ENCODE data around the gene NPAS3. TPM values are rescaled to one million over a fixed set of nuclear protein-coding genes. Genes with fewer than 3 reads are reported as not detected.

NPAS3 gene
- total and polyA plus RNA-seq, 2 donors (not counting 3 experiments of a cell fraction or from before 2014, with no cell fraction given) = 0.10 to 0.13 TPM

DNA sequence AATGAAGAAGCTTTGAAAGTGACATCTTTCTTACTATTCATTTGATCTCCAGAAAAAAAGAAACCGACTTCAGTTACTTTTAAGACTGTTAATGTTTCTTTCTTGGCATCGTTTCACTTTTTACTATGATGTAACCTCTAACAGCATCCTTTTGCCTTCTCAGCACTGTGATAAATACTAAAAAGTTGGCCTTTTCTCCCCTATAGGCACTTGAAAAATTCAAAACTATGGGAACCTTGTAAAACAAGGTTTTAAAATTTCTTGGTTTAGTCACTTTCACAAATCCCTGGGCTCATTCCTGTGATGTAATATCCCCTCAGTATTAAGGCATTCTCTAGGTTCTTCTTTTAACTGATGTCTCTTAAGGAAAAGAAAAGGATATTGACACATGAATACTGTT is 730.4 kb downstream of the NPAS3 start:
- Histone ChIP-seq H3K27ac (ENCODE audit: insufficient read depth, low read depth, low read length) (no peak overlapping the region), H3K9me1 (replicated peaks; ENCODE audit: control insufficient read depth, extremely low read depth, insufficient read depth, low read length) (no peaks in the 10 kb centered on the region), H3K4me3 (replicated peaks in 1 of 3; ENCODE audit: insufficient read depth in 1 of 3, low read depth in 1 of 3, low read length in 3 of 3) (no peak overlapping the region), H3K27me3 (ENCODE audit: control insufficient read depth in 2 of 2, insufficient read depth in 2 of 2, low read length in 2 of 2) (no peaks in the 10 kb centered on the region), H3K9ac (replicated peaks; ENCODE audit: extremely low read depth, insufficient read depth, low read length) (no peak overlapping the region), H3K4me1 (ENCODE audit: control insufficient read depth, extremely low read depth, insufficient read depth, low read length) (no peaks in the 10 kb centered on the region), H3K4me2 (ENCODE audit: insufficient read depth, low read length) (no peak overlapping the region), H2AFZ (ENCODE audit: low read depth, low read length) (no peak overlapping the region), H3K36me3 (ENCODE audit: control insufficient read depth in 2 of 2, extremely low read depth in 1 of 2, insufficient read depth in 2 of 2, low read length in 2 of 2) (no peaks in the 10 kb centered on the region), H4K20me1 (replicated peaks; ENCODE audit: control insufficient read depth, extremely low read depth, insufficient read depth, low read length) (no peaks in the 10 kb centered on the region), H3K79me2 (ENCODE audit: control insufficient read depth, insufficient read depth, low read length) (no peaks in the 10 kb centered on the region), H3K9me3 (replicated peaks; ENCODE audit: control insufficient read depth, insufficient read depth, low read length) (no peaks in the 10 kb centered on the region)
- intact Hi-C loops (cut with micrococcal nuclease) (no loop called here), dilution Hi-C loops (cut with MboI; ENCODE audit: extremely low pct_ligation_motif_present, low sequenced_read_pairs) (loop anchor here (25.0 kb wide), 1 partner anchor 118 kb away; no protein-coding TSS in a partner anchor)
- CTCF ChIA-PET = no interaction called here
- FAIRE-seq (no peak), DNase-seq (ENCODE audit: low read depth, low spot score) (no peak)
- no TSS peak for BruUV-seq (replicated peaks)
- POLR2A ChIA-PET = no interaction called here
- no peak for TF ChIP-seq FOS (IDR thresholded peaks at IDR 0.05; ENCODE audit: borderline replicate concordance, insufficient read depth, low read length)
- no peak for TF ChIP-seq EZH2 (IDR thresholded peaks at IDR 0.05; ENCODE audit: borderline replicate concordance, low read depth, low read length, severe bottlenecking)
- TF ChIP-seq MYC (IDR thresholded peaks at IDR 0.05; ENCODE audit: low read depth, low read length) = no peak
- TF ChIP-seq, protein P1, sequence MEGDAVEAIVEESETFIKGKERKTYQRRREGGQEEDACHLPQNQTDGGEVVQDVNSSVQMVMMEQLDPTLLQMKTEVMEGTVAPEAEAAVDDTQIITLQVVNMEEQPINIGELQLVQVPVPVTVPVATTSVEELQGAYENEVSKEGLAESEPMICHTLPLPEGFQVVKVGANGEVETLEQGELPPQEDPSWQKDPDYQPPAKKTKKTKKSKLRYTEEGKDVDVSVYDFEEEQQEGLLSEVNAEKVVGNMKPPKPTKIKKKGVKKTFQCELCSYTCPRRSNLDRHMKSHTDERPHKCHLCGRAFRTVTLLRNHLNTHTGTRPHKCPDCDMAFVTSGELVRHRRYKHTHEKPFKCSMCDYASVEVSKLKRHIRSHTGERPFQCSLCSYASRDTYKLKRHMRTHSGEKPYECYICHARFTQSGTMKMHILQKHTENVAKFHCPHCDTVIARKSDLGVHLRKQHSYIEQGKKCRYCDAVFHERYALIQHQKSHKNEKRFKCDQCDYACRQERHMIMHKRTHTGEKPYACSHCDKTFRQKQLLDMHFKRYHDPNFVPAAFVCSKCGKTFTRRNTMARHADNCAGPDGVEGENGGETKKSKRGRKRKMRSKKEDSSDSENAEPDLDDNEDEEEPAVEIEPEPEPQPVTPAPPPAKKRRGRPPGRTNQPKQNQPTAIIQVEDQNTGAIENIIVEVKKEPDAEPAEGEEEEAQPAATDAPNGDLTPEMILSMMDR (IDR thresholded peaks at IDR 0.05; ENCODE audit: extremely low read depth in 1 of 2, insufficient read depth in 1 of 2, low read depth in 1 of 2, low read length in 2 of 2) = no peak
- no peak for TF ChIP-seq POLR2AphosphoS5 (IDR thresholded peaks at IDR 0.05; ENCODE audit: insufficient read depth, low read depth, low read length)
- no peak for TF ChIP-seq GATA2 (IDR thresholded peaks at IDR 0.05; ENCODE audit: insufficient read depth, insufficient read length, low read depth, low read length)
- TF ChIP-seq JUN (IDR thresholded peaks at IDR 0.05; ENCODE audit: borderline replicate concordance, insufficient read depth, insufficient read length, low read depth) = no peak
- TF ChIP-seq POLR2A (IDR thresholded peaks at IDR 0.05; ENCODE audit: low read depth, low read length) = no peak
- TF ChIP-seq, protein P2, sequence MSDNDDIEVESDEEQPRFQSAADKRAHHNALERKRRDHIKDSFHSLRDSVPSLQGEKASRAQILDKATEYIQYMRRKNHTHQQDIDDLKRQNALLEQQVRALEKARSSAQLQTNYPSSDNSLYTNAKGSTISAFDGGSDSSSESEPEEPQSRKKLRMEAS (IDR thresholded peaks at IDR 0.05; ENCODE audit: insufficient read depth, insufficient read length) = no peak

Data from endothelial cell of umbilical vein (primary cell).